BLaER1 (cell line): ENCODE results near the gene FYN.

ENCODE experiments used
- H3K27ac ChIP-seq: shearing (Covaris generic); formaldehyde crosslinking; 2 replicates; pipeline ENCODE4 v1.8.1; 2022
- H3K27me3 ChIP-seq: shearing (Covaris generic); formaldehyde crosslinking; 2 replicates; pipeline ENCODE4 v1.8.1; 2022
- H3K36me3 ChIP-seq: shearing (Covaris generic); formaldehyde crosslinking; 2 replicates; pipeline ENCODE4 v1.8.1; 2022
- H3K4me1 ChIP-seq: shearing (Covaris generic); formaldehyde crosslinking; 2 replicates; pipeline ENCODE4 v1.8.1; 2022
- H3K4me2 ChIP-seq: shearing (Covaris generic); formaldehyde crosslinking; 2 replicates; pipeline ENCODE4 v1.8.1; 2022
- H3K4me3 ChIP-seq: shearing (Covaris generic); formaldehyde crosslinking; 2 replicates; pipeline ENCODE4 v1.8.1; 2022
- H3K9ac ChIP-seq: shearing (Covaris generic); formaldehyde crosslinking; 2 replicates; pipeline ENCODE4 v1.8.1; 2022
- H3K9me3 ChIP-seq: shearing (Covaris generic); formaldehyde crosslinking; 2 replicates; pipeline ENCODE4 v1.8.1; 2022
- H4K20me1 ChIP-seq: shearing (Covaris generic); formaldehyde crosslinking; 2 replicates; pipeline ENCODE4 v1.8.1; 2022
- Cebpa-rat ChIP-seq: shearing (Covaris generic); IDR thresholded peaks from 2 replicates; pipeline ENCODE4 v1.8.1; 2022

Gene FYN

DNA sequence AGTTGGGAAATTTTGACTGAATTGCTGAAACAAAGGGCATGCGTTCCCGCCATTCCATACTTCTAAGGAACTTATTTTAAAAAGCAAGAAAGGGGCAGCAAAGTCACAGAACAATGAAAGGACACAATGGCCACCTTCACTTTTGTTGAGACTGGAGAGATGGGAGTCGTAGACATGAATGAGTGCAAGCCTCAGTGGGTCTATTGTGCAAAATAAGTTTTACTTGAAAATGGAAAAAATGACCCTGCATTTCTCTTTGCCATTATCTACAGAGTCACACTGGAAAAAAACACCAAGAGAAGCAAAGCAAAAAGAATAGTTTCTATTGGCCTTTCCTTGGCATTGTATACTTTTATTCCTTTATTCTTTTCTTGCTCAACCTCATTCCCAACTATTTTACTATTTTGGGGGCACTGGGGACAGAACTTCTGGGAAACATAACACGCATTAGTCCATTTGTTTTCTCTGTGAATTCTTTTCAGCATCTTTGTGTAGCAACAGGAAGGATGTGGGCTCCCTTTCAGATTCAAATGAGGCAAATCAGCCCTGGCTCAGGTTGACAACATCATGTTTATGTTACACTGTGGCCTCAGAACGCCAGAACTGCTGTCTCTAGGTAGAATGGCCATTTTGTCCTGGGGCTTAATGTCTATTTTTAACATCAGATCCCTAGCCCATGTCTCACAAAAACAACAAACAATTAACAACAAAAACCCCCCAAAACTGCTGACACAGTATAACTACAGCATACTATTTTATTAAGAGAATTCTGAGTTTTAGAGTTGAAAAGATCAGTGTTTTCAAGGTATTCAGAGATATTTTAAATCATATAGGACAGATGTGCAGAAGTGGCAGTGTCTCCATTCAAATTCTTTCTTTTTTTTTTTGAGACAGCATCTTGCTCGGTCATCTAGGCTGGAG is 122.2 kb downstream of the FYN start:
- H3K27ac ChIP-seq: peak overlapping the region; percentile 32
- peaks cover 14% of the 10 kb centered on the region; the same call in 1 of the 2 replicates for H3K36me3 ChIP-seq
- peaks cover 17% of the 10 kb centered on the region; the same call in 1 of the 2 replicates for H4K20me1 ChIP-seq
- H3K9me3 ChIP-seq: no peaks in the 10 kb centered on the region
- no peak overlapping the region for H3K9ac ChIP-seq
- no peaks in the 10 kb centered on the region for H3K27me3 ChIP-seq
- peak overlapping the region; percentile 48 for H3K4me2 ChIP-seq
- no peak for TF ChIP-seq Cebpa-rat
- no peak overlapping the region for H3K4me3 ChIP-seq
- H3K4me1 ChIP-seq: peaks cover 95% of the 10 kb centered on the region

GRCh38 chr6:111750153-111750552 is 123.1 kb downstream of the FYN start:
- H3K9ac ChIP-seq: no peak overlapping the region
- no peaks in the 10 kb centered on the region for H3K27me3 ChIP-seq
- H3K4me2 ChIP-seq: peak overlapping the region; percentile 48
- peaks cover 14% of the 10 kb centered on the region; the same call in 1 of the 2 replicates for H3K36me3 ChIP-seq
- H3K27ac ChIP-seq: no peak overlapping the region; the same call in 1 of the 2 replicates
- no peak for TF ChIP-seq Cebpa-rat
- H4K20me1 ChIP-seq: peaks cover 17% of the 10 kb centered on the region; the same call in 1 of the 2 replicates
- H3K9me3 ChIP-seq: no peaks in the 10 kb centered on the region
- peaks cover 100% of the 10 kb centered on the region for H3K4me1 ChIP-seq
- no peak overlapping the region for H3K4me3 ChIP-seq

DNA sequence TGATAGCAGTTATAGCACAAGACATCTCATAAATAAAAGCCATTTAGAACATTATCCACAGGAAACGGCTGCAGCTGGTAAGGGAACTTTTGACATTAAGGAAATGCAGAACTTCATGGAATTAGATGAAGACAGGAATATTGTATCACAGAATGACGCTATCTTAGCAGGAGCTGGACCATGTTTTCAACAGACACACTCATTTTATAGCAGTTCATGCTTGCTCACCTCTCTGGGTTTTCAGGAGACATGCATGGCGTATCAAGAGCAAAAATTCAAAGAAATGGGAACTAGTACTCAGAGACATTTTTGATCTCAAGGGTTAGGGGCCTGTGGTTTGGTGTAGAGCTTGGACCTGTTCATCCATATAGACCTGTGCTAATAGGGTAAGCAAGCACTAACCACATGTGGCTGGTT is 125.0 kb downstream of the FYN start:
- Histone ChIP-seq H3K9me3 (no peaks in the 10 kb centered on the region), H3K4me3 (no peak overlapping the region), H3K4me1 (peaks cover 100% of the 10 kb centered on the region), H3K27me3 (no peaks in the 10 kb centered on the region), H4K20me1 (peaks cover 17% of the 10 kb centered on the region; the same call in 1 of the 2 replicates), H3K9ac (no peak overlapping the region), H3K4me2 (peak overlapping the region; percentile 83), H3K36me3 (peaks cover 9% of the 10 kb centered on the region; the same call in 1 of the 2 replicates), H3K27ac (no peak overlapping the region)
- TF ChIP-seq Cebpa-rat: no peak

- H3K4me1 ChIP-seq: peaks cover 100% of the 10 kb centered on the region
These were observed 125.4 kb downstream of the FYN start for GRCh38 chr6:111747829-111748228.

DNA sequence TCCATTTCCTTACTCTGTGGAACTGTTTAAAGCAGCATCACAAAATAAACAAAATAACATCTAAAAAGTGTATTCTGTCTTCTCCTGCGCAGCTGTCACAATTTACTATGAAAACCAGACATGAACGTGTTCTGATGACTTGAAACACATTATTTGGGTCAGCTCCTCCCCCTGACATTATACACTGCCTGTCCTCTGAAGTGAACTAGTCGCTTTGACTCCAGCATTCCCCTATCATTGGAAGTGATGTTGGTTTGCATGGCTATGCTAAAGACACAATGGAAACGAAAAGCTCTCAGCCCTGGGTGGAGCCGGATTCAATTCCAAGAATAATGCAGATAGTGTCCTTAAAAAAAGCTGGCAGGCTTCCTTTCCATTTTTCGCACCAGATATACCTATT is 125.9 kb downstream of the FYN start:
- peak overlapping the region; percentile 83 for H3K4me2 ChIP-seq
- TF ChIP-seq Cebpa-rat: no peak
- peaks cover 100% of the 10 kb centered on the region for H3K4me1 ChIP-seq

More at GRCh38 chr6:111747829-111748228, 125.4 kb downstream of the FYN start:
- Histone ChIP-seq H3K27ac (no peak overlapping the region), H3K4me2 (peak overlapping the region; percentile 83), H3K9ac (no peak overlapping the region), H3K4me3 (no peak overlapping the region), H3K9me3 (no peaks in the 10 kb centered on the region), H3K36me3 (peaks cover 9% of the 10 kb centered on the region; the same call in 1 of the 2 replicates), H3K27me3 (no peaks in the 10 kb centered on the region), H4K20me1 (peaks cover 17% of the 10 kb centered on the region; the same call in 1 of the 2 replicates)
- no peak for TF ChIP-seq Cebpa-rat

DNA sequence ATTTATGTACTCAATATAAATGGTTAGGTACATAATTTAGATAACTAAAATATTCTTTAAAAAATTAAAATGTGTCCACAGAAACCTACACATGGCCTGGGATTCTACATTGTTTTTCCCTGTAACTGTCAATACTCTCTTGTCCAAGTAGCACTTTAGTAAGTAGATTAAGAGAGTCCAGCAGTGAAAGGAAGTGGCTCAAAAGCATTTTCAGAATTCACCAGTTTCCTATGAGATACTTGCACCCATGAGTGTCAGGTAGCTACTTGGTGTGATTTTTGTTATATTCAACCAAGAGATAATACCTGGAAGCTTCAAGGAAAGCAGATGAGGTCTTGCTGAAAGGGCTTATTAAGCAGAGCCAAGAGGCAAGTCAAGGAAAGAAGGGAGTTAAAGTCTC is 126.3 kb downstream of the FYN start:
- peaks cover 17% of the 10 kb centered on the region; the same call in 1 of the 2 replicates for H4K20me1 ChIP-seq
- peaks cover 5% of the 10 kb centered on the region; the same call in 1 of the 2 replicates for H3K36me3 ChIP-seq
- H3K4me3 ChIP-seq: no peak overlapping the region
- H3K4me2 ChIP-seq: peak overlapping the region; percentile 83
- TF ChIP-seq Cebpa-rat: no peak
- H3K9ac ChIP-seq: no peak overlapping the region
- H3K4me1 ChIP-seq: peaks cover 100% of the 10 kb centered on the region
- H3K27ac ChIP-seq: peak overlapping the region; percentile 29; the same call in 1 of the 2 replicates
- no peaks in the 10 kb centered on the region for H3K27me3 ChIP-seq
- no peaks in the 10 kb centered on the region for H3K9me3 ChIP-seq

More for the DNA sequence above, 125.9 kb downstream of the FYN start:
- no peaks in the 10 kb centered on the region for H3K9me3 ChIP-seq
- no peak overlapping the region for H3K4me3 ChIP-seq
- peaks cover 17% of the 10 kb centered on the region; the same call in 1 of the 2 replicates for H4K20me1 ChIP-seq
- H3K27ac ChIP-seq: no peak overlapping the region; the same call in 1 of the 2 replicates
- H3K36me3 ChIP-seq: peaks cover 6% of the 10 kb centered on the region; the same call in 1 of the 2 replicates
- no peak overlapping the region for H3K9ac ChIP-seq
- H3K27me3 ChIP-seq: no peaks in the 10 kb centered on the region

GRCh38 chr6:111745636-111746035 is 127.6 kb downstream of the FYN start:
- Histone ChIP-seq H3K9me3 (no peaks in the 10 kb centered on the region), H3K4me2 (peak overlapping the region; percentile 83), H3K27me3 (no peaks in the 10 kb centered on the region), H3K4me3 (no peak overlapping the region), H4K20me1 (peaks cover 17% of the 10 kb centered on the region; the same call in 1 of the 2 replicates), H3K4me1 (peaks cover 100% of the 10 kb centered on the region), H3K27ac (peak overlapping the region; percentile 75), H3K36me3 (peaks cover 5% of the 10 kb centered on the region; the same call in 1 of the 2 replicates), H3K9ac (peak overlapping the region; percentile 27; the same call in 1 of the 2 replicates)
- TF ChIP-seq Cebpa-rat: no peak

- peaks cover 17% of the 10 kb centered on the region; the same call in 1 of the 2 replicates for H4K20me1 ChIP-seq
- no peak for TF ChIP-seq Cebpa-rat
- peak overlapping the region; percentile 83 for H3K4me2 ChIP-seq
- H3K4me3 ChIP-seq: no peak overlapping the region
- peaks cover 100% of the 10 kb centered on the region for H3K4me1 ChIP-seq
- peak overlapping the region; percentile 75 for H3K27ac ChIP-seq
- H3K9ac ChIP-seq: peak overlapping the region; percentile 27; the same call in 1 of the 2 replicates
- no peaks in the 10 kb centered on the region for H3K9me3 ChIP-seq
- H3K27me3 ChIP-seq: no peaks in the 10 kb centered on the region
- H3K36me3 ChIP-seq: peaks cover 4% of the 10 kb centered on the region; the same call in 1 of the 2 replicates
These were observed 128.1 kb downstream of the FYN start for GRCh38 chr6:111745186-111745585.

GRCh38 chr6:111743862-111744692 is 129.2 kb downstream of the FYN start:
- H4K20me1 ChIP-seq: peaks cover 17% of the 10 kb centered on the region; the same call in 1 of the 2 replicates
- H3K4me1 ChIP-seq: peaks cover 100% of the 10 kb centered on the region
- peak overlapping the region; percentile 68 for H3K9ac ChIP-seq
- peak overlapping the region; percentile 75 for H3K27ac ChIP-seq
- H3K9me3 ChIP-seq: no peaks in the 10 kb centered on the region
- H3K36me3 ChIP-seq: no peaks in the 10 kb centered on the region
- H3K27me3 ChIP-seq: no peaks in the 10 kb centered on the region
- TF ChIP-seq Cebpa-rat: no peak
- H3K4me3 ChIP-seq: peak overlapping the region; percentile 21; the same call in 1 of the 2 replicates
- peak overlapping the region; percentile 83 for H3K4me2 ChIP-seq
